GM12873 (cell line): ENCODE measurements around the gene EIF2AK3.

Experiments
- TF ChIP-seq, protein P1 (sequence below): IDR thresholded peaks from 2 replicates; pipeline ENCODE4 v1.5.1; 2012; ENCODE audit warnings: low read depth, mild to moderate bottlenecking, moderate library complexity, low read length, control low read depth; ENCODE audit not compliant: insufficient read depth; ENCODE audit errors: missing control alignments

Gene EIF2AK3

DNA sequence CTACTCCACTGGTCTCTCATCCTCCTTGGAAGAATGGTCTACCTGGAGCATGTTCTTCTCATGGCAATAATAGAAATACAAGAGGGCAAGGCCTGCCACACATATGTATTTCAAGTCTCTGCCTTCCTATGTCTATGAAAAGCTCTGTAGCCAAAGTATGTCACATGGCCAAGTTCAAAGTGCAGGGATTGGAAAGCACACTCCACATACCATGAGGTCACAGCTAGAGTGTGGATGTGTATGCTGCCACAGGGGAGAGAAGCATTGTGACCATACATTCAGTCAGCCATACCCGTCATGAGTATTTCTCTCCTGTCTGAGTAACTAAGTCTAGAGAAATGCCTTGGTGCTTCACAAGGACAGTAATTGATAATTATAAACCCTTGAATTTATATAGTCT lies 8.8 kb upstream of the EIF2AK3 start:
- TF ChIP-seq, protein P1, sequence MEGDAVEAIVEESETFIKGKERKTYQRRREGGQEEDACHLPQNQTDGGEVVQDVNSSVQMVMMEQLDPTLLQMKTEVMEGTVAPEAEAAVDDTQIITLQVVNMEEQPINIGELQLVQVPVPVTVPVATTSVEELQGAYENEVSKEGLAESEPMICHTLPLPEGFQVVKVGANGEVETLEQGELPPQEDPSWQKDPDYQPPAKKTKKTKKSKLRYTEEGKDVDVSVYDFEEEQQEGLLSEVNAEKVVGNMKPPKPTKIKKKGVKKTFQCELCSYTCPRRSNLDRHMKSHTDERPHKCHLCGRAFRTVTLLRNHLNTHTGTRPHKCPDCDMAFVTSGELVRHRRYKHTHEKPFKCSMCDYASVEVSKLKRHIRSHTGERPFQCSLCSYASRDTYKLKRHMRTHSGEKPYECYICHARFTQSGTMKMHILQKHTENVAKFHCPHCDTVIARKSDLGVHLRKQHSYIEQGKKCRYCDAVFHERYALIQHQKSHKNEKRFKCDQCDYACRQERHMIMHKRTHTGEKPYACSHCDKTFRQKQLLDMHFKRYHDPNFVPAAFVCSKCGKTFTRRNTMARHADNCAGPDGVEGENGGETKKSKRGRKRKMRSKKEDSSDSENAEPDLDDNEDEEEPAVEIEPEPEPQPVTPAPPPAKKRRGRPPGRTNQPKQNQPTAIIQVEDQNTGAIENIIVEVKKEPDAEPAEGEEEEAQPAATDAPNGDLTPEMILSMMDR = no peak

DNA sequence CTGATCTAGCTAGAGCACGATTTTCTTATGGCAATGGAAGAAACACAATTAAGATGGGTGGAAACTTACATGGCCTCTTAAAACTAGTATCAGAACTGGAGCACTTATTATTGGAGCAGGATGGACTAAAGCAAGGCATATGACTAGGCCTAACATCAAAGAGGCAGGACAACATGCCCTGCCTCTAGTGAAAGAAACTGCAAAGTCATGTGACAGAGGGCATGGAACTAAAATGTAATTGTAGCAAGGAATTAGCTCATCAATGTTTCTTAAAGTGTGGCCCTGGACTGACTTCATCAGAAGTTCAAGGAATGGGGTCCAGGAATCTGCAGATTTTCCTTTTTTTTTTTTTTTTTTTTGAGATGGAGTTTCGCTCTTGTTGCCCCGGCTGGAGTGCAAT lies 5.3 kb upstream of the EIF2AK3 start:
- TF ChIP-seq, protein P1 = no peak

DNA sequence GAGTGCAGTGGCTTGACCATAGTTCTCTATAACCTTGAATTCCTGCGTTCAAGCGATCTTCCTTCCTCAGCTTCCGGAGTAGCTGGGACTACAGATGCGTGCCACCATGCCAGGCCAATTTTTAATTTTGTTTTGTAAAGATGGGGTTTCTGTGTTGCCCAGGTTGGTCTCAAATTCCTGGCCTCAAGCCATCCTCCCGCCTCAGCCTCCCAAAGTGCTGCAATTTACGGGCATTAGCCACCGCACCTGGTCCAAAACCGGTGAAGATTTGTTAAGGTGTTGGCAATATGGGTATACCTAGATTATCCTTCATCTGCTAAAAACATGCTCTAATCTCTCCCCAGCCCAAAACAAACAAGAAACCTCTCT lies 1.3 kb upstream of the EIF2AK3 start:
- TF ChIP-seq, protein P1 = no peak

DNA sequence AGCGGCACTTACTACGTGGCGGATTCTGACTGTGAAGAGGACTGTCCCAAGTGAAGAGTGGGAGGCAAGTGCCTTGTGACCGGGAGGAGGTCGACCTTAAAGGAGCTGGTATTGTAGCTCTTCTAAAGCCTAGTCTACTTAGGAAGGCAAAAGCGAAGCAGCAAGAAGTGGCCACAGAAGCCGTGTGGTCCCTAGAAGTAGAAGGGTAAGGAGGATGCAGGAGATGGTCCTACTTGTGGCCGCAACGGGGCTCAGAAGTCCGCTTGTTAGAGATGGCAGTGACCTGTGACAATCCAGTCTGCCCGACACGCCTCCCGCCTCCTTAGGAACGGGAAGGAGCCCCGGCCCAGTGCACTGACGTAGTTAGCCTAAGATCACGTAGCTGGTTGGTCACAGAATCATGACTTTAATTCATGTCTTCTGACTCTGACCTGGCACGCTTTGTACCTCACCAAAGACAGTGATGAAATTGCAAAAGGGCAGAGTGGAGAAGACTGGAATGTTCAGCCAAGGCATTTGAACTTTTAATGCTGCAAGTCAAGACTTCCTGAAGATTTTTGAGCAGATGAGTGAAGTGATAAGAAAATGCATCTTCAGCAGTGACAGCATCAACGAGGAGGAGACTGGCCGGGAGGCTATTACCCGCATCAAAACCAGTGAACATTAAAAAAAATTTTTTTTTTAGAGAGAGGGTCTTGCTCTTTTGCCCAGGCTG lies 749 bp upstream of the EIF2AK3 start:
- TF ChIP-seq, protein P1 = no peak

DNA sequence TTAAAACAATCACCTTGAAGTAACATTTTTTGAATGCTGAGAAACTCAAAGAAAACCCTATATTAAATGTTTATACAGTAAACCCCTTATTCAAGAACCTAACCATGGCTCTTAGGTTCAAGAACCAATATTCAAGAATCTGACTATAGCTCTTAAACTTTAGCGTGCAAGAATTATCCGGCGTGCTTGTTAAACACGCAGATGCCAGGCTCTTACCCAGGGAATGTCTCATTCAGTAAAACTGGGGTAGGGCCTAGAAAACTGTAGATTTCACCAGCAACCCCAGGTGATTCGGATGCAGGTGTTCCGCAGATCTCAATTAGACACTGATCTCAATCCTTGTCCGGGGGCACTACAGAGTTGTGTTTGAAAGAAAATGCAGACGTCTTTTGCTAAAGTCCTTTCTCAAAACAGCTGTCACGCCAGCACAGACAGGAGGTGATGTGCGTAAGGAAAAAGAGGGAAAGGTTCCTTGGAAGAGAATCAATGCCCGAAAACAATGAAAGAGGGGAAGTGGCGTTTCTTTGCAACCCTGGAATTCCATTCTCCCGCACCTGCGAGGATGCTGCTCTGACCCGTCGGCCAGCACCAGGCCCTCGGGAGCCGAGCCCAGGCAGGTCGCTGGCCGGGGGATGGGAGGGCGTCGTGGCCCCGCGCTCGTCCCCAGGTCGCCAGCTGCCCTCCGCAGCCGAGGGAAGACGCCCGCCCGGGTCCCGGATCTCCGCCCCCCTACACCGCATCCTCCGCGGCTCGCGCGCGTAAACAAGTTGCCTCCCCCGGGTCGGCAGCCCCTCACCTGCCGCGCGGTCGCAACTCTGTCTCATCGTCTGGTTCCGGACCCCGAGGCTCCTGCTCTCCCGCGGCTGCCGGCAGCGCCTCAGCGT lies 851 bp downstream of the EIF2AK3 start:
- TF ChIP-seq, protein P1 = no peak

DNA sequence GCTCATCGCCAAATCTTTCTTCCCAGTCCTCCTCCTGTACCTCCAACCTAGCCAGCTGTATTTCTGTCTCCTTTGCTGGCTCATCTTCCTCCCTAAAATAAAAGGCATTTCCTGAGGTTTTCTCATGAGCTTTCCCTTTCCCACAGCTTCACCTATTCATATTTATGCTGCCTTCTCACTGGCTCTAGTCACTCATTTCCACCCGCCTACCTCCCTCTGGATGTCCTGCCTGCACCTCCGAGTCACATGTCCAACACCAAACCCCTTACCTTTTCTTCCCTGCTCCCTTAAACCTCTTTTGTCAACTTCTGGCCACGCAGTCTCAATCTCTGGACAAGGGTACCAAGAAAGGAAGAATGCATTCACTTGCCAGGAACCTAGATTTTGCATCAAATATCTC lies 2.8 kb downstream of the EIF2AK3 start:
- TF ChIP-seq, protein P1 = no peak

DNA sequence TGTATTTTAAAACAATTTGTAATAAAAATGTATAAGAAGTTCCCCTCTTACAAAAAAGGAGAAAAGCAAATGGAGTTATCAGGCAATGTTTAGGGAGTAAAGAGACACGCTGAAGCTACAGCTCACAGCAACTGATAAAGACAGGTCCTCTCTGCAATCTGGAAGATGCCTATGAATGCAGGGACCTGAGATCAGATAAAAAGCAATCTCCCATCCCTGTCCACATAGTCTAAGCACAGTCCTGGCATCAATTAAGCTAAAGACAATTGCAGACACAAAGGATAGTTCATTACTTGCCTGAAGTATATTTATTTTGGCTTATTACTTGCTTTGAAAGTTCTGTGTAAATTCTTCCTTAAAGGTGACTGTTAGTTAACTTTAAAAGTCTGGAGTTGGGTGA lies 5.0 kb downstream of the EIF2AK3 start:
- TF ChIP-seq, protein P1 = no peak
